ENCODE results near the gene OR10AG1. TPM values are rescaled to one million over a fixed set of nuclear protein-coding genes. Genes with fewer than 3 reads are reported as not detected.

The OR10AG1 gene
- total RNA-seq (2011; cell fraction: chromatin; rRNA removed; ENCODE audit: low replicate concordance) = not detected in 2 replicates
- not detected in 2 replicates for total RNA-seq (2011; cell fraction: nucleolus; rRNA removed)
- not detected in 2 replicates for total RNA-seq (2011; cell fraction: nucleoplasm; rRNA removed)
- total RNA-seq (2014; rRNA removed) (not detected in 2 replicates), total RNA-seq (2014; rRNA removed; fragmentation: Illumina TruSeq; extraction: Trizol) (not detected in 2 replicates), total RNA-seq (2015; rRNA removed; fragmentation: Illumina TruSeq; extraction: Trizol) (not detected in 2 replicates), total RNA-seq (2021) (not detected in 2 replicates), polyA plus RNA-seq (2011; rRNA removed) (not detected in 2 replicates), polyA plus RNA-seq (2014; fragmentation: Illumina TruSeq; extraction: Trizol) (not detected in 2 replicates), polyA plus RNA-seq (2014; fragmentation: Nextera tagmentation; extraction: Ambion mirVana) (not detected), polyA plus RNA-seq (2014; rRNA removed) (not detected in 2 replicates), polyA minus RNA-seq (2011; rRNA and poly(A)+ RNA removed) (not detected in 2 replicates), Bru-seq, nascent RNA (not detected), BruChase-seq, experiment 1, labeled RNA remaining after a 2-hour chase (not detected), BruChase-seq, experiment 2, labeled RNA remaining after a 6-hour chase (not detected)
- not detected in 2 replicates for polyA plus RNA-seq (2011; cell fraction: cytosol; rRNA removed)
- not detected in 2 replicates for polyA plus RNA-seq (2011; cell fraction: nucleus; rRNA removed)
- not detected in 2 replicates for polyA plus RNA-seq (2012)
- not detected in 2 replicates for polyA minus RNA-seq (2011; cell fraction: cytosol; rRNA and poly(A)+ RNA removed)
- polyA minus RNA-seq (2011; cell fraction: nucleus; rRNA and poly(A)+ RNA removed) = not detected in 2 replicates
- long read RNA-seq, experiment 1 = 0 reads
- long read RNA-seq, experiment 2 = 0 reads
- long read RNA-seq, experiment 3 = 0 reads

GRCh38 chr11:55969845-55970244, at the start of gene OR10AG1:
TSS of gene OR10AG1 (minus strand) at chr11:55969945. CDS start at chr11:55969907, 38 bp downstream.
- H3K9me1 ChIP-seq (ENCODE audit: control insufficient read depth, insufficient read depth, low read length) = no peaks in the 10 kb centered on the region
- no TSS peak for BruUV-seq (replicated peaks)
- no peaks in the 10 kb centered on the region for H3K27me3 ChIP-seq (ENCODE audit: control insufficient read depth in 2 of 2, insufficient read depth in 2 of 2, low read length in 2 of 2)
- ChIA-PET CTCF (ENCODE audit: low intra/inter-chr PET ratio) (no interaction called here), POLR2A (no interaction called here)
- H4K20me1 ChIP-seq (replicated peaks; ENCODE audit: control insufficient read depth, insufficient read depth, low read length) = no peaks in the 10 kb centered on the region
- no peaks in the 10 kb centered on the region for H3K79me2 ChIP-seq (ENCODE audit: control insufficient read depth, insufficient read depth, low read length)
- no peak within 1 kb of the TSS for H3K4me2 ChIP-seq (ENCODE audit: insufficient read depth, low read length)
- H3K4me1 ChIP-seq (replicated peaks in 1 of 2; ENCODE audit: control insufficient read depth in 2 of 2, insufficient read depth in 2 of 2, low read length in 2 of 2) = no peaks in the 10 kb centered on the region
- no peaks in the 10 kb centered on the region for H3K36me3 ChIP-seq (ENCODE audit: control insufficient read depth, insufficient read depth, low read length)
- no peaks in the 10 kb centered on the region; the same call in 1 of the 2 replicates for H3K9me3 ChIP-seq (replicated peaks; ENCODE audit: control insufficient read depth, insufficient read depth, low read depth, low read length)
- FAIRE-seq = no peak
- no peak within 1 kb of the TSS for H2AFZ ChIP-seq (ENCODE audit: low read depth, low read length)
- H3K27ac ChIP-seq (ENCODE audit: extremely low read depth, low read depth, low read length) = no peak within 1 kb of the TSS
- no peak for ATAC-seq
- 0% methylated on average over 2 of the region's 2 CpGs for whole genome bisulfite sequencing (ENCODE audit: insufficient coverage, low coverage, missing lambda C conversion rate)
- intact Hi-C loops (cut with micrococcal nuclease) (no loop called here), in situ Hi-C loops (cut with MboI) (no loop called here)
- DNase-seq (ENCODE audit: extremely low read depth in 1 of 4, low spot score in 3 of 4) = no peak
- H3K4me3 ChIP-seq = no peak within 1 kb of the TSS
- H3K9ac ChIP-seq (ENCODE audit: insufficient read depth in 1 of 2, low read depth in 2 of 2, low read length in 2 of 2) = no peak within 1 kb of the TSS
- no peak for TF ChIP-seq ZNF174 (CRISPR knock-in tag; IDR thresholded peaks at IDR 0.05)
- no peak for TF ChIP-seq ZC3H8 (IDR thresholded peaks at IDR 0.05)
- no peak for TF ChIP-seq FOXO4 (CRISPR knock-in tag; IDR thresholded peaks at IDR 0.05)
- TF ChIP-seq ZNF551 (CRISPR knock-in tag; IDR thresholded peaks at IDR 0.05) = no peak
- no peak for TF ChIP-seq ZFP1 (CRISPR knock-in tag; IDR thresholded peaks at IDR 0.05)
- TF ChIP-seq ZNF407 (IDR thresholded peaks at IDR 0.05; ENCODE audit: low read depth) = no peak
- no peak for TF ChIP-seq HMG20A (CRISPR knock-in tag; conservative IDR thresholded peaks at IDR 0.05)
- TF ChIP-seq PREB (CRISPR knock-in tag; IDR thresholded peaks at IDR 0.05) = no peak
- no peak for TF ChIP-seq SREBF1 (IDR thresholded peaks at IDR 0.05; ENCODE audit: borderline replicate concordance, low read depth, low read length)
